HepG2 (cell line): Measurements from ENCODE around the gene C1orf159. TPM values are rescaled to one million over a fixed set of nuclear protein-coding genes. Genes with fewer than 3 reads are reported as not detected.

ENCODE experiments used
- AGO1 ChIP-seq: fragments of 200-400 bp; formaldehyde crosslinking; IDR thresholded peaks from 2 replicates; pipeline ENCODE4 v1.6.1; 2017; ENCODE audit warnings: mild to moderate bottlenecking, low read depth, low read length, moderate library complexity; ENCODE audit not compliant: poor library complexity, severe bottlenecking
- BORCS8-MEF2B ChIP-seq: sonication (generic); formaldehyde crosslinking; IDR thresholded peaks from 2 replicates; pipeline ENCODE4 v1.8.0; 2022; ENCODE audit warnings: mild to moderate bottlenecking, missing genetic modification reagents
- CCAR2 ChIP-seq: fragments of 200-400 bp; formaldehyde crosslinking; optimal IDR thresholded peaks from 2 replicates; pipeline ENCODE3; 2018; ENCODE audit warnings: low read depth, mild to moderate bottlenecking, low read length, moderate library complexity
- CEBPG ChIP-seq: IDR thresholded peaks from 2 replicates; pipeline ENCODE4 v1.6.1; 2016
- EZH2 ChIP-seq: conservative IDR thresholded peaks from 2 replicates; pipeline ENCODE4 v1.6.1; 2012; ENCODE audit warnings: mild to moderate bottlenecking, low read depth, low read length, moderate library complexity
- HNF4A ChIP-seq: sonication (generic); formaldehyde crosslinking; IDR thresholded peaks from 2 replicates; pipeline ENCODE4 v1.4.0; 2020; ENCODE audit warnings: missing genetic modification reagents
- KDM5A ChIP-seq: fragments of 200-600 bp; sonication (generic); IDR thresholded peaks from 2 replicates; pipeline ENCODE4 v1.7.0; 2018; ENCODE audit warnings: antibody characterized with exemption, mild to moderate bottlenecking, low read length, borderline replicate concordance
- LCORL ChIP-seq, 2 experiments: fragments of 450-650 bp in 1 of 2; sonication (generic) in 1 of 2; formaldehyde crosslinking in 1 of 2; IDR thresholded peaks; 2 replicates each; pipeline versions ENCODE4 v1.5.0 to v1.6.1; 2017 to 2020; ENCODE audit warnings: antibody characterized with exemption in 1 of 2, missing genetic modification reagents in 1 of 2
- MAFK ChIP-seq, 2 experiments: IDR thresholded peaks in 1 of 2; conservative IDR thresholded peaks in 1 of 2; 2 replicates each; pipeline ENCODE4 v1.6.1; 2011; ENCODE audit warnings: improper control_type of control experiment in 2 of 2, low read length in 2 of 2
- MIER3 ChIP-seq: IDR thresholded peaks from 2 replicates; pipeline ENCODE4 v1.6.1; 2016; ENCODE audit warnings: missing compliant biosample characterization, borderline replicate concordance
- MIXL1 ChIP-seq: IDR thresholded peaks from 2 replicates; pipeline ENCODE4 v1.6.1; 2016
- PITX1 ChIP-seq: sonication (generic); formaldehyde crosslinking; IDR thresholded peaks from 2 replicates; pipeline ENCODE4 v1.5.1; 2020; ENCODE audit warnings: mild to moderate bottlenecking, missing genetic modification reagents
- TBX2 ChIP-seq: sonication (generic); formaldehyde crosslinking; IDR thresholded peaks from 2 replicates; pipeline ENCODE4 v1.5.0; 2020; ENCODE audit warnings: missing genetic modification reagents, mild to moderate bottlenecking, borderline replicate concordance
- ZNF543 ChIP-seq: sonication (generic); formaldehyde crosslinking; IDR thresholded peaks from 2 replicates; pipeline ENCODE4 v1.4.0; 2020; ENCODE audit warnings: mild to moderate bottlenecking, missing genetic modification reagents
- ZNF761 ChIP-seq: sonication (generic); formaldehyde crosslinking; conservative IDR thresholded peaks from 2 replicates; pipeline ENCODE4 v1.4.0; 2020; ENCODE audit warnings: mild to moderate bottlenecking, missing genetic modification reagents
- ZNF766 ChIP-seq: sonication (generic); formaldehyde crosslinking; IDR thresholded peaks from 2 replicates; pipeline ENCODE4 v1.5.0; 2020; ENCODE audit warnings: missing genetic modification reagents, borderline replicate concordance
- ZNF891 ChIP-seq: sonication (generic); formaldehyde crosslinking; IDR thresholded peaks from 2 replicates; pipeline ENCODE4 v1.5.0; 2020; ENCODE audit warnings: mild to moderate bottlenecking, missing genetic modification reagents
- polyA plus RNA-seq, 8 experiments: library from polyadenylated mRNA; depleted of rRNA in 3 of 8; stranded (reverse) in 7 of 8; unstranded in 1 of 8; fragments of >200 nt; fragmentation: Illumina TruSeq in 4 of 8; extraction: Trizol in 4 of 8; gene quantifications; 2 replicates each; pipeline versions ENCODE4 v1.2.1 to v1.2.3, GENCODE V29; 2011 to 2016; ENCODE audit warnings: low read depth in 4 of 8, missing spikeins in 1 of 8, mixed read lengths in 1 of 8; ENCODE audit not compliant: insufficient read depth in 1 of 8
- total RNA-seq, 5 experiments: library from RNA; depleted of rRNA; stranded (reverse); fragments of >200 nt; fragmentation: Illumina TruSeq; extraction: Trizol; gene quantifications; 2 replicates each; pipeline ENCODE4 v1.2.3, GENCODE V29; 2016; ENCODE audit warnings: low read depth in 1 of 5
- TF ChIP-seq, protein P1 (sequence below): IDR thresholded peaks from 2 replicates; pipeline ENCODE4 v1.6.1; 2016; ENCODE audit warnings: low read depth, missing genetic modification reagents, missing compliant biosample characterization
- TF ChIP-seq, protein P2 (sequence below): sonication (generic); formaldehyde crosslinking; conservative IDR thresholded peaks from 2 replicates; pipeline ENCODE4 v1.4.0; 2020; ENCODE audit warnings: missing genetic modification reagents
- TF ChIP-seq, protein P3 (sequence below): IDR thresholded peaks from 2 replicates; pipeline ENCODE4 v1.6.1; 2016; ENCODE audit warnings: missing biosample characterization, missing genetic modification reagents, low read depth

The C1orf159 gene
- total and polyA plus RNA-seq, 2 of the 13 experiments (the other 11 are each of a cell fraction or from before 2014, with no cell fraction given): 3.8 to 6.7 TPM

DNA sequence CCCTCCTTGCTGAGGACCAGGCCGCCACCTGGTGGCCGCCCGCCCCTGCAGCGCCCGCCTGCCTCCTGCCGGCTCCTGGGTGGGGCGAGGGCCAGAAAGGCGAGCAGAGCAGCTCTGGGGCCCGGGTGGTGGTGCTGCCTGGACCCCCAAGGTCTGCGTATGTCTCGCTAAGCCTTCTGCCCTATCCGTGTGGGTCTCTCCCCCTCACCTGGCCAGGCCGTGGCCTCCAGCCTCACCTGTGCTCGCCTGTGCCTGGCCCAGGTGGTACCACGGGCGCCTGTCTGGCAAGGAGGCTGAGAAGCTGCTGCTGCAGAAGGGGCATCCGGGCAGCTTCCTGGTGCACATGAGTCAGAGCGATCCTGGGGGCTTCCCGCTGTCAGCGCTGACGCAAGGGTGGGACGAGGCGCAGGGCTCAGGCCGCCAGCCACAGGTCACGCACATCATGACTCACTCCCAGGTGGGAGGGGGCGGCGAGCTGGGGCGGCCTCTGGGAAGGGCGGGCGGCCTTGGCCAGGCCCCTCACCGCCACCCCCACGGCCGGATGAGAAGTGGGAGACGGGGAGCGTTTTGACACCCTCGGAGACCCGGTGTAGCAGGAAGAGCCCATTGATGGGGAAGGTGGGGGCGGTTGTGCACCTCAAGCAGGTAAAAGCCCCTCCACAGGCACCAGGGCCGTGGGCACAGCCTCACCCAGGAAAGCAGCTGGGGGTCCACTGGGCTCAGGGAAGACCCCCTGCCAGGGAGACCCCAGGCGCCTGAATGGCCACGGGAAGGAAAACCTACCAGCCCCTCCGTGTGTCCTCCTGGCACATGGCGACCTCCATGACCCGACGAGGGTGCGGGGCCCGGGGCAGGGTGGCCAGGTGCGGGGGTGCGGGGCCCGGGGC, 51.7 kb downstream of the C1orf159 start (continued):
- TF ChIP-seq BORCS8-MEF2B (CRISPR knock-in tag) (no peak), CEBPG (CRISPR knock-in tag) (peak; percentile 76), TBX2 (CRISPR knock-in tag) (peak; percentile 79; the same call in 1 of the 2 replicates), ZNF761 (CRISPR knock-in tag) (no peak; the same call in 1 of the 2 replicates), ZNF766 (CRISPR knock-in tag) (no peak), MIER3 (CRISPR knock-in tag) (peak; percentile 78; the same call in 1 of the 2 replicates), AGO1 (peak; percentile 81), EZH2 (no peak), ZNF543 (CRISPR knock-in tag) (peak; percentile 85; the same call in 1 of the 2 replicates), LCORL (IDR thresholded peaks at IDR 0.05) (no peak), LCORL (CRISPR knock-in tag; IDR thresholded peaks at IDR 0.05) (peak; percentile 93), ZNF891 (CRISPR knock-in tag) (no peak), MAFK (conservative IDR thresholded peaks at IDR 0.05 in 1 of 2, IDR thresholded peaks at IDR 0.05 in 1 of 2; ENCODE audit: low read length in 2 of 2) (no peak), CCAR2 (no peak), KDM5A (no peak), MIXL1 (CRISPR knock-in tag) (no peak), HNF4A (CRISPR knock-in tag) (no peak), PITX1 (no peak; the same call in 1 of the 2 replicates)
- TF ChIP-seq, protein P1, sequence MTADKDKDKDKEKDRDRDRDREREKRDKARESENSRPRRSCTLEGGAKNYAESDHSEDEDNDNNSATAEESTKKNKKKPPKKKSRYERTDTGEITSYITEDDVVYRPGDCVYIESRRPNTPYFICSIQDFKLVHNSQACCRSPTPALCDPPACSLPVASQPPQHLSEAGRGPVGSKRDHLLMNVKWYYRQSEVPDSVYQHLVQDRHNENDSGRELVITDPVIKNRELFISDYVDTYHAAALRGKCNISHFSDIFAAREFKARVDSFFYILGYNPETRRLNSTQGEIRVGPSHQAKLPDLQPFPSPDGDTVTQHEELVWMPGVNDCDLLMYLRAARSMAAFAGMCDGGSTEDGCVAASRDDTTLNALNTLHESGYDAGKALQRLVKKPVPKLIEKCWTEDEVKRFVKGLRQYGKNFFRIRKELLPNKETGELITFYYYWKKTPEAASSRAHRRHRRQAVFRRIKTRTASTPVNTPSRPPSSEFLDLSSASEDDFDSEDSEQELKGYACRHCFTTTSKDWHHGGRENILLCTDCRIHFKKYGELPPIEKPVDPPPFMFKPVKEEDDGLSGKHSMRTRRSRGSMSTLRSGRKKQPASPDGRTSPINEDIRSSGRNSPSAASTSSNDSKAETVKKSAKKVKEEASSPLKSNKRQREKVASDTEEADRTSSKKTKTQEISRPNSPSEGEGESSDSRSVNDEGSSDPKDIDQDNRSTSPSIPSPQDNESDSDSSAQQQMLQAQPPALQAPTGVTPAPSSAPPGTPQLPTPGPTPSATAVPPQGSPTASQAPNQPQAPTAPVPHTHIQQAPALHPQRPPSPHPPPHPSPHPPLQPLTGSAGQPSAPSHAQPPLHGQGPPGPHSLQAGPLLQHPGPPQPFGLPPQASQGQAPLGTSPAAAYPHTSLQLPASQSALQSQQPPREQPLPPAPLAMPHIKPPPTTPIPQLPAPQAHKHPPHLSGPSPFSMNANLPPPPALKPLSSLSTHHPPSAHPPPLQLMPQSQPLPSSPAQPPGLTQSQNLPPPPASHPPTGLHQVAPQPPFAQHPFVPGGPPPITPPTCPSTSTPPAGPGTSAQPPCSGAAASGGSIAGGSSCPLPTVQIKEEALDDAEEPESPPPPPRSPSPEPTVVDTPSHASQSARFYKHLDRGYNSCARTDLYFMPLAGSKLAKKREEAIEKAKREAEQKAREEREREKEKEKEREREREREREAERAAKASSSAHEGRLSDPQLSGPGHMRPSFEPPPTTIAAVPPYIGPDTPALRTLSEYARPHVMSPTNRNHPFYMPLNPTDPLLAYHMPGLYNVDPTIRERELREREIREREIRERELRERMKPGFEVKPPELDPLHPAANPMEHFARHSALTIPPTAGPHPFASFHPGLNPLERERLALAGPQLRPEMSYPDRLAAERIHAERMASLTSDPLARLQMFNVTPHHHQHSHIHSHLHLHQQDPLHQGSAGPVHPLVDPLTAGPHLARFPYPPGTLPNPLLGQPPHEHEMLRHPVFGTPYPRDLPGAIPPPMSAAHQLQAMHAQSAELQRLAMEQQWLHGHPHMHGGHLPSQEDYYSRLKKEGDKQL (CRISPR knock-in tag): no peak
- TF ChIP-seq, protein P2, sequence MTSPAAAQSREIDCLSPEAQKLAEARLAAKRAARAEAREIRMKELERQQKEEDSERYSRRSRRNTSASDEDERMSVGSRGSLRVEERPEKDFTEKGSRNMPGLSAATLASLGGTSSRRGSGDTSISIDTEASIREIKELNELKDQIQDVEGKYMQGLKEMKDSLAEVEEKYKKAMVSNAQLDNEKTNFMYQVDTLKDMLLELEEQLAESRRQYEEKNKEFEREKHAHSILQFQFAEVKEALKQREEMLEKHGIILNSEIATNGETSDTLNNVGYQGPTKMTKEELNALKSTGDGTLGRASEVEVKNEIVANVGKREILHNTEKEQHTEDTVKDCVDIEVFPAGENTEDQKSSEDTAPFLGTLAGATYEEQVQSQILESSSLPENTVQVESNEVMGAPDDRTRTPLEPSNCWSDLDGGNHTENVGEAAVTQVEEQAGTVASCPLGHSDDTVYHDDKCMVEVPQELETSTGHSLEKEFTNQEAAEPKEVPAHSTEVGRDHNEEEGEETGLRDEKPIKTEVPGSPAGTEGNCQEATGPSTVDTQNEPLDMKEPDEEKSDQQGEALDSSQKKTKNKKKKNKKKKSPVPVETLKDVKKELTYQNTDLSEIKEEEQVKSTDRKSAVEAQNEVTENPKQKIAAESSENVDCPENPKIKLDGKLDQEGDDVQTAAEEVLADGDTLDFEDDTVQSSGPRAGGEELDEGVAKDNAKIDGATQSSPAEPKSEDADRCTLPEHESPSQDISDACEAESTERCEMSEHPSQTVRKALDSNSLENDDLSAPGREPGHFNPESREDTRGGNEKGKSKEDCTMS (CRISPR knock-in tag): no peak
- TF ChIP-seq, protein P3, sequence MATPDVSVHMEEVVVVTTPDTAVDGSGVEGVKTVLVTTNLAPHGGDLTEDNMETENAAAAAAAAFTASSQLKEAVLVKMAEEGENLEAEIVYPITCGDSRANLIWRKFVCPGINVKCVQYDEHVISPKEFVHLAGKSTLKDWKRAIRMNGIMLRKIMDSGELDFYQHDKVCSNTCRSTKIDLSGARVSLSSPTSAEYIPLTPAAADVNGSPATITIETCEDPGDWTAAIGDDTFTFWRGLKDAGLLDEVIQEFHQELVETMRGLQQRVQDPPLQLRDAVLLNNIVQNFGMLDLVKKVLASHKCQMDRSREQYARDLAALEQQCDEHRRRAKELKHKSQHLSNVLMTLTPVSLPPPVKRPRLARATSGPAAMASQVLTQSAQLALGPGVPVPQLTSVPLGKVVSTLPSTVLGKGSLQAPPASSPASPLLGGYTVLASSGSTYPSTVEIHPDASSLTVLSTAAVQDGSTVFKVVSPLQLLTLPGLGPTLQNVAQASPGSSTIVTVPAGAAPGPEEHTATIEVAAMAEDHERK (CRISPR knock-in tag): no peak
